Heart left ventricle (tissue), 16 donors: ENCODE results near the gene PRKG1. TPM values are rescaled to one million over a fixed set of nuclear protein-coding genes. Genes with fewer than 3 reads are reported as not detected.

ENCODE experiments used
- ATAC-seq, 4 donors: fragments of 200-7000 bp; cut with Tn5 transposase; one replicate each; pipeline ENCODE4 v1.9.1; 2020 to 2022; ENCODE audit warnings: moderate library complexity in 4 of 4, mild to moderate bottlenecking in 3 of 4, moderate number of reproducible peaks in 1 of 4
- DNase-seq, 5 donors: peaks; one replicate each; pipeline ENCODE4 v3.0.0-alpha.2; 2020
- H3K27ac ChIP-seq, 12 donors: fragments of 200-600 bp; sonication (generic) in 4 of 12; one replicate each; pipeline versions ENCODE4 v1.5.0 to v1.8.0; 2016 to 2022; ENCODE audit warnings: mild to moderate bottlenecking in 2 of 12
- H3K27me3 ChIP-seq, 9 donors: fragments of 200-600 bp; sonication (generic) in 2 of 9; one replicate each; pipeline versions ENCODE4 v1.5.1 to v1.8.0; 2016 to 2022; ENCODE audit warnings: mild to moderate bottlenecking in 3 of 9
- H3K36me3 ChIP-seq, 9 donors: fragments of 200-600 bp; sonication (generic) in 2 of 9; one replicate each; pipeline versions ENCODE4 v1.5.0 to v1.8.0; 2018 to 2022; ENCODE audit warnings: mild to moderate bottlenecking in 2 of 9
- H3K4me1 ChIP-seq, 12 donors: fragments of 200-600 bp; sonication (generic) in 4 of 12; one replicate each; pipeline versions ENCODE4 v1.5.0 to v1.8.0; 2016 to 2022; ENCODE audit warnings: mild to moderate bottlenecking in 3 of 12
- H3K4me3 ChIP-seq, 12 donors: fragments of 200-600 bp; sonication (generic) in 4 of 12; one replicate each; pipeline versions ENCODE4 v1.5.0 to v1.8.0; 2017 to 2022; ENCODE audit warnings: mild to moderate bottlenecking in 9 of 12, moderate library complexity in 4 of 12
- H3K9me3 ChIP-seq, 12 donors: fragments of 200-600 bp; sonication (generic) in 4 of 12; one replicate each; pipeline versions ENCODE4 v1.5.0 to v1.8.0; 2016 to 2022; ENCODE audit warnings: mild to moderate bottlenecking in 1 of 12
- CTCF ChIP-seq, 12 donors: fragments of 200-600 bp; sonication (generic) in 4 of 12; IDR thresholded peaks; one replicate each; pipeline versions ENCODE4 v1.5.0 to v1.8.0; 2018 to 2022; ENCODE audit warnings: antibody characterized with exemption in 12 of 12, mild to moderate bottlenecking in 5 of 12
- POLR2A ChIP-seq, 2 donors: fragments of 450-650 bp; IDR thresholded peaks; one replicate each; pipeline ENCODE4 v1.6.1; 2017; ENCODE audit warnings: antibody characterized with exemption in 2 of 2, mild to moderate bottlenecking in 2 of 2, moderate library complexity in 2 of 2
- WGBS, 4 donors: extraction: QIAGEN DNeasy Blood & Tissue Kit in 2 of 4; methylation state at CpG; one replicate each; pipeline versions ENCODE4 v1.1.5 to v1.1.7; 2013 to 2018; 5-methylcytosine and 5-hydroxymethylcytosine counted together
- intact Hi-C, 10 donors: fragments of 100-400 bp; cut with DNase I; formaldehyde crosslinking; loops; one replicate each; pipeline versions ENCODE4 v1.11.1 to v1.14.2; 2022
- polyA plus RNA-seq, 2 donors: library from polyadenylated mRNA; stranded (reverse); fragments of 200-250 nt; gene quantifications; one replicate each; pipeline ENCODE4 v1.2.3, GENCODE V29; 2013
- total RNA-seq, 9 donors: library from RNA; depleted of rRNA in 2 of 9; stranded (reverse); fragments of >200 nt in 2 of 9; fragmentation: NEBNext Ultra II Directional in 3 of 9; extraction: Animal tissue kit (Norgen Biotek cat#: 25700) in 3 of 9; gene quantifications; one replicate each; pipeline versions ENCODE4 v1.1.0 to v1.2.4, GENCODE V29; 2016 to 2023
- donor health status: ischemic (EF 13 %, LVEDD 7.1; RV severe dilation, severe dysfunction).
- donor health status: healthy with polysubstance abuse.
- donor health status: DM: no; HTN: yes; CAD: no.
- donor health status: DM: no; HTN: no; CAD: no.
- donor health status: ischemic (EF 25% LVEDD 6.9; RV normal size, moderate dysfunction).
- donor health status: ischemic (EF 25% LVEDD 5.7; RV mildly dilated, moderate dysfunction).
- donor health status: healthy.
- donor health status: DM: yes; HTN: yes; CAD: no.
- donor health status: ischemic (EF 35%, LVEDD 5.7; RV mildly dilated, moderate dysfunction).
- donor health status: nonischemic (EF 11% LVEDD 7.7; RV severe dilation, severe dysfunction).
- donor health status: DM: yes; HTN: yes; CAD: no.
- donor health status: PGD.
- donor health status: ischemic (EF 29% LVEDD 5.4; RV normal size, mild dysfunction).
- donor health status: nonischemic (EF 23%, LVEDD 6.1; RV moderate dilation, normal function).

The PRKG1 gene
- total and polyA plus RNA-seq, 11 donors = 5.5 to 37.3 (median 29.3) TPM

DNA sequence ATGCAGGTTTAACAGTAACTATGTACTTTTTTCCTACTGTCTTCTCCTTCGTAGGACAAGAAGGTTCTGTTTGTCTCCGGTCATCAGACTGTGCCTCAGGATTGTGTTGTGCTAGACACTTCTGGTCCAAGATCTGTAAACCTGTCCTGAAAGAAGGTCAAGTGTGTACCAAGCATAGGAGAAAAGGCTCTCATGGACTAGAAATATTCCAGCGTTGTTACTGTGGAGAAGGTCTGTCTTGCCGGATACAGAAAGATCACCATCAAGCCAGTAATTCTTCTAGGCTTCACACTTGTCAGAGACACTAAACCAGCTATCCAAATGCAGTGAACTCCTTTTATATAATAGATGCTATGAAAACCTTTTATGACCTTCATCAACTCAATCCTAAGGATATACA lies 1242.2 kb downstream of the PRKG1 start:
- TF ChIP-seq CTCF (IDR thresholded peaks at IDR 0.05) (no peak), POLR2A (IDR thresholded peaks at IDR 0.05) (no peak)
- no peak for ATAC-seq
- Histone ChIP-seq H3K27ac (no peak overlapping the region), H3K27me3 (peaks cover 0 to 31% (median 6%) of the 10 kb centered on the region in 9 donors), H3K9me3 (no peaks in the 10 kb centered on the region), H3K36me3 (no peaks in the 10 kb centered on the region), H3K4me1 (peaks cover 0 to 25% (median 4%) of the 10 kb centered on the region in 12 donors), H3K4me3 (no peak overlapping the region)
- WGBS, 4 donors = 84 to 91% (median 87%) methylated on average over 4 of the region's 4 CpGs
- intact Hi-C loops = loop anchor here in 1 of 10 donors (10.0 kb wide), 1 partner anchor 278 kb away; no protein-coding TSS in a partner anchor
- no peak for DNase-seq

DNA sequence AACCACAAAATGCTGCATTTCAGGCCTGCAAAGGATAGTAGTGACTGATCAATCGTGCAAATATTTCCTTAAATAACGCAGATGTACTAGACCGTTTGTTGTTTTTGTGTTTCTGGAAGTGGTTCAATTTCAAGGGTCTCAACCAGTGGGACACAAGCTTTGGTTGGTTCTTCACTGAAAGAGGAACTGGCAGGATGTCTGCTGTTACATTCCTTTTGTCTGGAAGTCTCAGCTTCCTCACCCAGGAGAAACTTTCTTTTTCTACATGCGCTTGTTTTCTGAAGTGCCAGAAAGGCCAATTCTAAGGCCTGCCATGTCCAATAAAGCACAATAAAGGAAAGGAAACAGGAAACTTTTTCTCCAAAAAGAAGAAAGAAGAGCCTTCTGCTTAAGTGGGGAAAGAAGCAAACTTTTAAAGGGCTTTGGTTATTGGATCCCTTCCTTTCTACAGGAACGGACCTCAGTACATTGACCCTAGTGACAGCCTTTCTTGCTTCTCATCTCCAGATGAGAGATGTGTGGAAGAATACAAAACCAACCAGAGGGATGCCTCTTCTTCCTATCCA lies 1243.9 kb downstream of the PRKG1 start:
- H3K9me3 ChIP-seq = no peaks in the 10 kb centered on the region
- H3K36me3 ChIP-seq = no peaks in the 10 kb centered on the region
- WGBS, 4 donors = 67 to 72% (median 70%) methylated on average over 5 of the region's 5 CpGs
- peaks cover 0 to 16% (median 6%) of the 10 kb centered on the region in 9 donors for H3K27me3 ChIP-seq
- TF ChIP-seq POLR2A (IDR thresholded peaks at IDR 0.05) (no peak), CTCF (IDR thresholded peaks at IDR 0.05) (no peak)
- no peak overlapping the region for H3K4me3 ChIP-seq
- H3K27ac ChIP-seq = no peak overlapping the region
- H3K4me1 ChIP-seq = peaks cover 0 to 21% (median 3%) of the 10 kb centered on the region in 12 donors
- intact Hi-C loops = loop anchor here in 1 of 10 donors (10.0 kb wide), 1 partner anchor 277 kb away; no protein-coding TSS in a partner anchor
- no peak for ATAC-seq
- no peak for DNase-seq

GRCh38 chr10:52318822-52319464 lies 1244.7 kb downstream of the PRKG1 start:
- DNase-seq = no peak
- Histone ChIP-seq H3K36me3 (no peaks in the 10 kb centered on the region), H3K27me3 (peaks cover 0 to 9% (median 4%) of the 10 kb centered on the region in 9 donors), H3K27ac (no peak overlapping the region), H3K4me1 (peaks cover 0 to 14% (median 2%) of the 10 kb centered on the region in 12 donors), H3K9me3 (no peaks in the 10 kb centered on the region), H3K4me3 (no peak overlapping the region)
- 79 to 82% (median 80%) methylated on average over 7 of the region's 7 CpGs for WGBS, 4 donors
- TF ChIP-seq CTCF (IDR thresholded peaks at IDR 0.05) (no peak), POLR2A (IDR thresholded peaks at IDR 0.05) (no peak)
- intact Hi-C loops = loop anchor here in 1 of 10 donors (10.0 kb wide), 1 partner anchor 276 kb away; no protein-coding TSS in a partner anchor
- ATAC-seq = no peak

DNA sequence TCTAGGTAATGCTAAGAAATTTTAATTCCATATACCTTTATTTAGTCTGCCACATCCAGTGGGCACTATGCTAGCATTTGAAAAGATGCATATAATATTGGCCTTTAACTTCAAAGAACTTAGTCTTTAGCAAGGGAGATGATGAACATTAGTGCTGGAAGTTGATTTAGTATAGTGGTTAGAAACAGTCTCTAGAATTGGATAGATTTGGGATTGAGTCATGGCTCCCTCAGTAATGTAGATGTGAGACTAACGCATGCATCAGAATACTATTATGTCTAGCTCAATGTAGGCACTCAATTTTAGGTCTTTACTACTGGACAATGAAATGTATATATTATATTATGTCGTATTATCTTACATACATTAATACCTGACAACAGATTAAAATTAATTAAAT lies 1245.6 kb downstream of the PRKG1 start:
- Histone ChIP-seq H3K36me3 (no peaks in the 10 kb centered on the region), H3K27me3 (no peaks in the 10 kb centered on the region), H3K27ac (no peak overlapping the region), H3K4me1 (peaks cover 0 to 4% (median 0%) of the 10 kb centered on the region in 12 donors), H3K9me3 (no peaks in the 10 kb centered on the region), H3K4me3 (no peak overlapping the region)
- TF ChIP-seq POLR2A (IDR thresholded peaks at IDR 0.05) = no peak
- no peak for TF ChIP-seq CTCF (IDR thresholded peaks at IDR 0.05)
- intact Hi-C loops = loop anchor here in 1 of 10 donors (10.0 kb wide), 1 partner anchor 275 kb away; no protein-coding TSS in a partner anchor
- WGBS, 4 donors = 87 to 94% (median 90%) methylated on average over 2 of the region's 2 CpGs
- no peak for DNase-seq
- no peak for ATAC-seq
